ENCODE measurements around the gene HOXD11.

Gene HOXD11

GRCh38 chr2:176094349-176094748, 12.7 kb upstream of the HOXD11 start:
- DNase-seq, result no peak

DNA sequence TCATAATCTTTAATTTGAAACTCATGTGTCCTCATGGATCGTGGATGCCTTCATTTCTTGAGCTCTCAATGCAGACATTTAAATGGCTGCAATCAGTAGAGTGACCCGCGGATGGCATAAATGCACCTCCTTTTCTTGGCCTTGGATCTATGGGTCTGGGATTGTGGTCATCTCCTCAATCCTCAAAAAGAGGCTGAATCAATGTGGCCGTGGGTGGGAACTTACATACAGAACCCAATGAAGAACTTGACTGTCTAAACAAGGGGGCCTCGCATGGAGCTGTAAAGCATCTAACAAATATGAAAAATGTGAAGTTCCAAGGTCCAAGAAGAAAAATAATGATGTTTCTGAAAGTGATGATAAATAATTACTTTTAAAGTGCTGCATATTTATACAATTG, 11.7 kb upstream of the HOXD11 start:
- DNase-seq, result no peak

GRCh38 chr2:176096243-176096985, 10.7 kb upstream of the HOXD11 start:
- DNase-seq, result peak; percentile 19

GRCh38 chr2:176096986-176097819, 9.9 kb upstream of the HOXD11 start:
- DNase-seq, result peak; percentile 92

- peak; percentile 77 for DNase-seq
These were observed 9.2 kb upstream of the HOXD11 start for GRCh38 chr2:176097820-176098365.

- DNase-seq, result peak; percentile 86
These were observed 8.5 kb upstream of the HOXD11 start for GRCh38 chr2:176098366-176099158.

DNA sequence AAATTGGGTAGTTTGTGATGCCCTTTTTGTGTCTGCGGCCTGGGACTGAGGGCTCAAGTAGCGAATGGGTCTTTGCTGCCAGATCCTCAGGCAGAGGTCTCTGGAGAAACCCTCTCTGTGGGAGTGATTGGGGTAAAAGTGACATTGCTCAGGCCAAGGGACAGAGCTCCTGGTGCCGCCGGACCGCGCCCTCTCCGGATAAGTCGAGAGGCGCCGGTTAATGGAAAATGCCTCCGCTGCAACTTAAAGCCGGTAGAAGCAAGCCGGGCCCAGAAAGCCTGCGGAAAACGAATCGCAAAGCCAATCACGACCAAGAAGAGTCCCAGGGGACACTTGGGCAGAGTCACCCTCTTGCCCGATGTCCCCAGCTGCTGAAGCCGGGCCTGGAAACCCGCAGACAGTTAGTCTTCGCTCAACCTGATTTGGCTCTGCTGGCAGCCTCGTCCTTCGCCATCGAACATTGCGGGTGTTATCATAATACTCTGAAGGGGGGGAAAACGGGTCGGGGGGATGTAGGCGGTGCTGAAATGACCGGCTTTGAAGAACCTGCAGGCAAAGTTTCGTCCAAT, 7.8 kb upstream of the HOXD11 start:
- DNase-seq, result no peak

DNA sequence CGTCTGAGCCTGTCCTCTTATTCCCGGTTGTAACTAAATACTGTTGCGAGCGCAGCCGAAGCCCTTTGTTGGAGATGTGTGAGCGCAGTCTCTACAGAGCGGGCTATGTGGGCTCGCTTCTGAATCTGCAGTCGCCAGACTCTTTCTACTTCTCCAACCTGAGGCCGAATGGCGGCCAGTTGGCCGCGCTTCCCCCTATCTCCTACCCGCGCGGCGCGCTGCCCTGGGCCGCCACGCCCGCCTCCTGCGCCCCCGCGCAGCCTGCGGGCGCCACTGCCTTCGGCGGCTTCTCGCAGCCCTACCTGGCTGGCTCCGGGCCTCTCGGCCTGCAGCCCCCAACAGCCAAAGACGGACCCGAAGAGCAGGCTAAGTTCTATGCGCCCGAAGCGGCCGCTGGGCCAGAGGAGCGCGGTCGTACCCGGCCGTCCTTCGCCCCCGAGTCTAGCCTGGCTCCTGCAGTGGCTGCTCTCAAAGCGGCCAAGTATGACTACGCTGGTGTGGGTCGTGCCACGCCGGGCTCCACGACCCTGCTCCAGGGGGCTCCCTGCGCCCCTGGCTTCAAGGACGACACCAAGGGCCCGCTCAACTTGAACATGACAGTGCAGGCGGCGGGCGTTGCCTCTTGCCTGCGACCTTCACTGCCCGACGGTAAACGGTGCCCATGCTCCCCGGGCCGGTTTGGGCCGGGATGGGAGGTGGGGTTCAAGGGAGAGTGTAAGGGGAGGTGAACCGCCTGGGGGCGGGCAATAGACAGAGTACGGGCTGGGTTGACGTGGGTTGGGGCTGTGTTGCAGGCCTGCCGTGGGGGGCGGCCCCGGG, 7.1 kb upstream of the HOXD11 start, which contains the start of gene HOXD12:
HOXD12 (plus strand) TSS at position 68 of the 819 bp plus-strand sequence; CDS start at position 75, 7 bp downstream.
- no peak for DNase-seq

- no peak for DNase-seq
These were observed 6.4 kb upstream of the HOXD11 start for GRCh38 chr2:176100547-176101140.

DNA sequence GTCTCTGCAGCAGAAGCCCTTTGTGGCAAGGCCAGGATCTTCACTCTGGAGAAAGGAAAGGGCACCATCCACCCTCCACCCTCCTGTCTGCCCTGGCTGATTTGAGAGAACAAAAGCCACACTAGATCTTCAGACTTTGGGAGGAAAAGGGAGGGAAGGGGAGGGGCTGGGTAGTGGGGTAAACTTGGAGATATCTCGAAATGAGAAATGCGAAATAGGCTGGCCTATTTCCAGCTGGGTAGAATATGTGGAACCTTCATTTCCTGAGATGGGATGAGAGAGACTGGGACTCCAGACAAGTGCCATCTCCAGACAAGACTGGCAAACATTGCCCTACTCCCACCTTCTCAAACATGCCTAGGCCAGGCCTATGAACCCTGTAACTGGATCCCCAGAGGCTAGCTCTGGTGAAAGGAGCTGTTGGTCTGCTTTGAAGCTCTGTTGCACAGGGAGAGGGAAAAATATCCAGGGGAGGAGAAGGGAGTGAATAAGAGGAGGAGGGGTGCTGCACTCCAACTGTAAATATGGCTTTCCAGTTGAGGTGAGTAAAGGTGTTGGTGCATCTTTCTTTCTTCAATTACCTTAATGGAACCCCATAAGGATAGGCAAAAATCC, 5.8 kb upstream of the HOXD11 start:
- no peak for DNase-seq

DNA sequence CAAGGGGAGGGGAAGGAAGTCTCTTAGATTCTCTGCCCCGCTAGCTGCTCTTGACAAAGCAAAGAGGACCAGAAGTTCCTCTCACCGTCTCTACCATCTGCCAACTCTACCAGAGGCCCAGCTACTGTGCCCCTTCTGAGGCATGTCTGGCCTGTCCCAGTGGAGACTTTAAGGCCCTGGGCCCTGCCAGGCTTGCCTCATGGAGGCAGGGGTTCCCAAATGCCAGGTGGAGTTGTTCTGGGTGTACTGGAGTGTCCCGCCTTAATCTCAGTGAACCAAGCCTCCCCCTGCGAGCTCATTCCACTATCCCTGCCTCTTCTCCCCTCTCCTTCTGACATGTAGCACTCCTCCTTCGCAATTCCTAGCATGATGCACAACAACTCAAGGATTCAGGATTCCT, 5.2 kb upstream of the HOXD11 start:
- DNase-seq, result no peak

DNA sequence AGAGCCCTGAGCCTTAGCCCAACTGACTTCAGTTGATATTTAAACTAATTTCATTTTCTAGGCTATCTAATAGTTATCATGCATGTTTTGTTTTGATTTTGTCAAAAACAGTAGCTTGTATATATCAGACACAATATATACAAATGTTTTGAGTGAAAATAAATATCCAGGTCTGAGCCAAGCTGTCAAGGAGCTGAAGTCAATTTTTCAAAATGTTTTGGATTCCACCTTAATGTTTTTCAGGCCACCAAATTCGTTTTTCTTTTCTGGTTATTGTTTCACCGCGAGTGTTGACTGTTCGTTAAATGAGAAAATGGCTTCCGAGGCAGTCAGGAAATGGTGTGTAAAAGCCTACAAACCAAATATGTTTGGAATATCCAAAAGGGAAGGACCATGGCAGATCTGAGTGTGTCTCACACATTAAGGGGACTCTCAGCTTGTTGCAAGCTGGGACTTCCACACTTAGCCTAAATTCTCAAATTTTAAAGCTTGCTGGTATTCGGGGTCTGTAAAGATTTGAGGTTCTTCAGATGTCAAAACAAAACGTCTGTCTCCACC, 4.7 kb upstream of the HOXD11 start:
- no peak for DNase-seq

DNA sequence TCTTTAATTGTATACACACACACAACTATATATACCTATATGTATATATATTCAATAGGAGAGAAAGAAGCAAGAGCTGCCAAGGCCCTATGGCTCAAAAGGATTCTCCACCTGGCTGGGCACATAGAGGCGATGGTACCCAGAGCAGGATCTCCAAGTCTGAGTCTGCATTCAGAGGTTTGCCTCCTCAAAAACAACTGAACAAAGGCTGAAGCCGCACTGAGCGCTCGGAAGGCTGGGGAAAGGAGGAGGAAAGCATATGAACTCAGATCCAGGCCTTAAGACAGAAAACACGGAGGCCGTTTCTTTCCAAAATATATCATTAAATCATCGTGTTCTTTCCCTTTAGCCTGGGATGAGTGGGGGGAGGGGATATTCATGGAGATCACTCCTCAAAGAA, 3.9 kb upstream of the HOXD11 start:
- no peak for DNase-seq

- no peak for DNase-seq
These were observed 3.3 kb upstream of the HOXD11 start for GRCh38 chr2:176103742-176104315.

- no peak for DNase-seq
These were observed 2.6 kb upstream of the HOXD11 start for GRCh38 chr2:176104316-176105077.

- DNase-seq, result no peak
These were observed 1.9 kb upstream of the HOXD11 start for GRCh38 chr2:176105078-176105729.

DNA sequence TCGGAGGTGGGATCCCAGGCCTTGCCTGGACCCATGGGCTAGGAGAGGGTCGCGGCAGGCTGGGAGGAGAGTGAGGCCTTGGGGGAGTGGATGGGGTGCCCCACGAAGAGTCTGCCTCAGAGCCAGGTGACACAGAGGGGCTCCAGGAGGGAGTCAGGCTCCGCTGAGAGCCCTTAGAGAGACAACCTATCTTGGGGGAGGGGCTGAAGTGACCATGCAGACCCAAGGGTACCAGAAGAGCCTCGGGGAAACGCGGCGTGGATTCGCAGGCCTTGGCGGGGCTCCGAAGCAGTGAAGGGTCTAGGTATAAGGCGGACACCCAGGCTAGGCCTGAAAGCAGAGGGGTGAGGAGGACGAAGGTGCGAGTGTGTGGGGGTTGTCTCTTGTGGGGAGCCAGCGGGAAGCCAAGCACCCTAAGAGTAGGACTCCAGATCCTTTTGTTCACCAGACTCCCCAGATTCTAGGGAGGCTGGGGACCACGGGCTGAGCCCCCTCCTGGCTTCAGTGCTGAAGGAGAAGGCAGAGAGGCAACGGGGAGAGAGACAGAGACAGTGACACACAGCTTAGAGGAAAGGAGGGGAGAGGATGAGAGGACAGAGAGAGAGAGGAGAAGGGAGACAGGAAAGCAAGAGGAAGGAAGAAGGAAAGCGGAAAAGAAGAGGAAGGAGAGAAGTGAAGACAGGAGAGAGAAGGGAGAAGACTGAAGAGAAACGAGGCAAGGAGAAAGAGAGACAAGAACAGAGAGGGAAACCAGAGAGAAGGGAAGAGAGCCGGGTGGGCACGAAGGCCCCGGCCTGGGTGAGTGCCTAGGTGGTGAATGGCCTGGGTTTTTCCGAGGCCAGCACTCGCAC, 1.1 kb upstream of the HOXD11 start:
- DNase-seq, result peak; percentile 39

GRCh38 chr2:176107731-176108181, 676 bp downstream of the HOXD11 start:
- DNase-seq, result peak; percentile 57

All from NCI-H69 (cell line).